DOHH2 (cell line): ENCODE results near the gene TCHP.
A peak's percentile ranks its signal among the peaks of the same experiment; 100 is the strongest.

ENCODE experiments used
- H3F3A ChIP-seq: fragments of 200-600 bp; sonication (generic), shearing (Covaris generic); 2 replicates; pipeline ENCODE4 v1.6.0; 2016; ENCODE audit warnings: antibody characterized with exemption, mild to moderate bottlenecking; ENCODE audit not compliant: control insufficient read depth, insufficient read depth
- H3K27ac ChIP-seq: fragments of 200-600 bp; sonication (generic); 2 replicates; pipeline ENCODE4 v1.5.1; 2014; ENCODE audit warnings: low read depth, mild to moderate bottlenecking, low read length, moderate library complexity
- H3K27me3 ChIP-seq: fragments of 200-600 bp; sonication (generic); 2 replicates; pipeline ENCODE4 v1.6.1; 2014; ENCODE audit warnings: mild to moderate bottlenecking, low read length, mixed read lengths; ENCODE audit not compliant: control insufficient read depth
- H3K36me3 ChIP-seq: fragments of 200-600 bp; sonication (generic); 2 replicates; pipeline ENCODE4 v1.6.1; 2014; ENCODE audit warnings: mild to moderate bottlenecking, low read length, moderate library complexity, mixed read lengths; ENCODE audit not compliant: control insufficient read depth
- H3K4me1 ChIP-seq: fragments of 200-600 bp; sonication (generic); 2 replicates; pipeline ENCODE4 v1.6.1; 2014; ENCODE audit warnings: mild to moderate bottlenecking, low read length, mixed read lengths; ENCODE audit not compliant: control insufficient read depth
- H3K4me2 ChIP-seq: fragments of 200-600 bp; sonication (generic); 2 replicates; pipeline ENCODE4 v1.6.0; 2014; ENCODE audit warnings: mild to moderate bottlenecking, low read length, moderate library complexity
- H3K4me3 ChIP-seq: fragments of 200-600 bp; sonication (generic); 2 replicates; pipeline ENCODE4 v1.5.1; 2014; ENCODE audit warnings: mild to moderate bottlenecking, low read length, mixed read lengths
- H3K79me2 ChIP-seq: fragments of 200-600 bp; sonication (generic); 2 replicates; pipeline ENCODE4 v1.6.1; 2014; ENCODE audit warnings: mild to moderate bottlenecking, low read length, mixed read lengths; ENCODE audit not compliant: control insufficient read depth
- H3K9me2 ChIP-seq: fragments of 200-600 bp; sonication (generic); replicated peaks from 2 replicates; pipeline ENCODE4 v1.6.1; 2014; ENCODE audit warnings: mild to moderate bottlenecking, low read length, mixed read lengths; ENCODE audit not compliant: control insufficient read depth
- H3K9me3 ChIP-seq: fragments of 200-600 bp; sonication (generic); 2 replicates; pipeline ENCODE4 v1.6.1; 2014; ENCODE audit warnings: antibody characterized with exemption, low read length, mixed read lengths; ENCODE audit not compliant: control insufficient read depth, insufficient read depth
- H4K20me1 ChIP-seq: fragments of 200-600 bp; sonication (generic); 2 replicates; pipeline ENCODE4 v1.6.0; 2014; ENCODE audit warnings: low read depth, mild to moderate bottlenecking, antibody characterized with exemption, low read length, moderate library complexity; ENCODE audit not compliant: control insufficient read depth, insufficient read depth
- CTCF ChIP-seq: fragments of 200-600 bp; sonication (generic); IDR thresholded peaks from one replicate; pipeline ENCODE4 v1.5.1; 2014; ENCODE audit warnings: antibody characterized with exemption, mild to moderate bottlenecking, low read depth, low read length; ENCODE audit not compliant: poor library complexity, severe bottlenecking
- EZH2phosphoT487 ChIP-seq: fragments of 200-600 bp; sonication (generic); IDR thresholded peaks from 2 replicates; pipeline ENCODE4 v1.6.1; 2017; ENCODE audit warnings: borderline replicate concordance, mild to moderate bottlenecking, antibody characterized with exemption, low read length, moderate library complexity, mixed read lengths

The TCHP gene

DNA sequence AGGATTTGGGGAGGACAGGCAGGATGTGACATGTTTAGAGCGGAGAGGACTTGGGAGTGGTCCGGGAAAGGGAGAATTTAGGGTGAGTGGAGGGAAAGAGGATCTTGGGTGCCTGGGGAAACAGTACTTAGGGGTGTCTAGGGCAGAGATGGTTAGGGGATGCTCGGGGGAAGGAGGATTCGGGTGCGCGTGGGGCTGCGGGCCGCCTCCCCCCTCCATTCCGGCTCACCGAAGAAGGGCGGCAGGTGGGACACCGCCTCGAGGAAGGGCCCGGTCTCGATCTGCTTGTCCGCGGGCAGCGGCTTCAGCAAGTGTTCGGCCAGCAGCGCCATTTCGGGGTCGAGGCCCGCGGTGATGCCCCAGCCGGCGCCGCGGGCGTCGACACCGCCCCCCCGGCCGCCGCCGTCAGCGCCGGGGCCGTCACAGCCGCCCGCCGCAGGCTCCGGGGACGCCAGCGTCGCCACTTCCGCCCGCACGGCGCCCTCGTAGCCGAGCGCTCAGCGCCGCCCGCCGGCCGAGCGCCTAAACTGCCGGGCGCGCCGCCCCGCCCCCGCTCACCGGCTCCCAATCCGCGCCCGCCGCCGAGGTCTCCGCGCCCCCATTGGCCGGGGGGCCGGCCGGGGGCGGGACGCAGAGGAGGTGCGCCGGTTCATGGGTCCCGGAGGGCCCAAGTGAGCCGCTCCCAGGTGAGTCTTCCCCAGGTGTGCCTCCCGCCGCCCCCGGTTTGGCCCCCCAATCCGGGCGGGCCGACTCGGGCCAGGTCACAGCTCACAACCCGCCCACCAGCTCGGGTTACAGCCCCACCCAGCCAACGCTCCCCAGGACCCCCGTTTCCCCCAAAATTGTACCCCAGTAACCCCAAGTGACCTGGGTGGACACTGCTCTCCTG is 19.8 kb upstream of the TCHP start, which contains the start of gene GLTP:
Gene GLTP (minus strand): TSS at position 499 of the 889 bp plus-strand sequence. CDS start 167 bp downstream, at position 332.
- no peak for TF ChIP-seq EZH2phosphoT487
- TF ChIP-seq CTCF: no peak
- Histone ChIP-seq H3K79me2 (peaks cover 14% of the 10 kb centered on the region), H3K9me2 (no peaks in the 10 kb centered on the region), H3K4me1 (peaks cover 46% of the 10 kb centered on the region), H3K4me3 (peak within 1 kb of the TSS; percentile 81), H3F3A (no peaks in the 10 kb centered on the region), H4K20me1 (no peaks in the 10 kb centered on the region), H3K27ac (no peak within 1 kb of the TSS), H3K27me3 (peaks cover 5% of the 10 kb centered on the region; the same call in 1 of the 2 replicates), H3K36me3 (no peaks in the 10 kb centered on the region), H3K4me2 (peak within 1 kb of the TSS; percentile 94), H3K9me3 (no peaks in the 10 kb centered on the region)

GRCh38 chr12:109880938-109881337 is 19.1 kb upstream of the TCHP start:
- no peaks in the 10 kb centered on the region for H4K20me1 ChIP-seq
- peaks cover 40% of the 10 kb centered on the region for H3K4me1 ChIP-seq
- peak overlapping the region; percentile 75 for H3K4me3 ChIP-seq
- no peak overlapping the region for H3K27ac ChIP-seq
- H3K9me2 ChIP-seq: no peaks in the 10 kb centered on the region
- no peaks in the 10 kb centered on the region for H3K36me3 ChIP-seq
- H3K9me3 ChIP-seq: no peaks in the 10 kb centered on the region
- peaks cover 14% of the 10 kb centered on the region for H3K79me2 ChIP-seq
- peaks cover 5% of the 10 kb centered on the region; the same call in 1 of the 2 replicates for H3K27me3 ChIP-seq
- TF ChIP-seq CTCF (no peak), EZH2phosphoT487 (no peak)
- H3F3A ChIP-seq: no peaks in the 10 kb centered on the region
- H3K4me2 ChIP-seq: peak overlapping the region; percentile 83

DNA sequence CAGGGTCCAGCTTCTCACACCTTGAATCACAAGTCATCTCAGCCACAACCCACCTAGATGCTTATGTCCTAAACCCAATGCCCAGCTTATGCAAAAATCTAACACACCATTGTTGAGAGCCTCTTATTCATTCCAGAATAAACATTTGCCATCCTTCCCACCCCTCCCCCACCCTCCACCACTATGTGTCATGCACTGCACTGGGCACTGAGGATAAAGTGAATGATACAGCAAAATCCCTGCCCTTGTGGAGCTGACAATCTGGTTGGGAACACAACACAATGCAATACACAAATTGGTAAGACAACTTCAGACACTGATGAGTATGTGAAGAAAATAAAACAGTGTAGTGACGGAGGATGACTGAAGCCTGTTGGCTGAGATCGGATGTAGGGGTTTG is 18.3 kb upstream of the TCHP start:
- no peaks in the 10 kb centered on the region for H3K9me2 ChIP-seq
- H3K27me3 ChIP-seq: peaks cover 5% of the 10 kb centered on the region; the same call in 1 of the 2 replicates
- H3K27ac ChIP-seq: no peak overlapping the region
- no peak for TF ChIP-seq CTCF
- no peak for TF ChIP-seq EZH2phosphoT487
- H3K9me3 ChIP-seq: no peaks in the 10 kb centered on the region
- H3K79me2 ChIP-seq: peaks cover 14% of the 10 kb centered on the region
- H3F3A ChIP-seq: no peaks in the 10 kb centered on the region
- peaks cover 32% of the 10 kb centered on the region for H3K4me1 ChIP-seq
- H3K36me3 ChIP-seq: no peaks in the 10 kb centered on the region
- H4K20me1 ChIP-seq: no peaks in the 10 kb centered on the region
- no peak overlapping the region for H3K4me3 ChIP-seq
- no peak overlapping the region for H3K4me2 ChIP-seq
